GM12865 (cell line): ENCODE results near the gene SPAG4.

ENCODE experiments used
- DNase-seq: peaks from one replicate; pipeline ENCODE4 v3.0.0; 2010; ENCODE audit warnings: low read depth
- H3K4me3 ChIP-seq: 2 replicates; pipeline ENCODE4 v1.5.1; 2011; ENCODE audit warnings: mild to moderate bottlenecking, low read depth, low read length, control low read depth
- CTCF ChIP-seq: IDR thresholded peaks from 2 replicates; pipeline ENCODE4 v1.5.1; 2011; ENCODE audit warnings: low read length, control low read depth, low read depth, inconsistent platforms; ENCODE audit not compliant: insufficient read depth; ENCODE audit errors: missing control alignments

SPAG4 gene

DNA sequence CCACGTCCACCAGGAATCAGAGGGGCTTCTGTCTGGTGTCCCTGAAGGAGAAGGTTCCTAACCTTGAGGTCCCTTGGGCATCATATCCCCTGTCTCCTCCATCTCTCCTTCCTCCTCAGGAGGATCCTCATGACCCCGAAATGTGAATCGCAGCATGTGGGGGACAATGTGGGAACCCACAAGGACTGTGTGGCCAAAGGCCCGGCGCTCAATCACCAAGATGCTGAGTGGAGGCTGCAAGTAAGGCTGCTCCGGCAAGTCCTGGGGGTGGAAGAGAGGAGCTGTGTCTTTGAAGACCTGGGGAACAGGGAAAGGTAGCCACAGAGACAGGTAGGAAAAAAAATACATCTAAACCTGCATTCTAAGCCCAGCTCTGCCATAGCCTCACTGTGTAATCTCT lies 36.4 kb upstream of the SPAG4 start:
- no peak for DNase-seq
- TF ChIP-seq CTCF = no peak
- H3K4me3 ChIP-seq = no peak overlapping the region

- DNase-seq = no peak
- no peak for TF ChIP-seq CTCF
These were observed 33.5 kb upstream of the SPAG4 start for GRCh38 chr20:35582131-35582530.

DNA sequence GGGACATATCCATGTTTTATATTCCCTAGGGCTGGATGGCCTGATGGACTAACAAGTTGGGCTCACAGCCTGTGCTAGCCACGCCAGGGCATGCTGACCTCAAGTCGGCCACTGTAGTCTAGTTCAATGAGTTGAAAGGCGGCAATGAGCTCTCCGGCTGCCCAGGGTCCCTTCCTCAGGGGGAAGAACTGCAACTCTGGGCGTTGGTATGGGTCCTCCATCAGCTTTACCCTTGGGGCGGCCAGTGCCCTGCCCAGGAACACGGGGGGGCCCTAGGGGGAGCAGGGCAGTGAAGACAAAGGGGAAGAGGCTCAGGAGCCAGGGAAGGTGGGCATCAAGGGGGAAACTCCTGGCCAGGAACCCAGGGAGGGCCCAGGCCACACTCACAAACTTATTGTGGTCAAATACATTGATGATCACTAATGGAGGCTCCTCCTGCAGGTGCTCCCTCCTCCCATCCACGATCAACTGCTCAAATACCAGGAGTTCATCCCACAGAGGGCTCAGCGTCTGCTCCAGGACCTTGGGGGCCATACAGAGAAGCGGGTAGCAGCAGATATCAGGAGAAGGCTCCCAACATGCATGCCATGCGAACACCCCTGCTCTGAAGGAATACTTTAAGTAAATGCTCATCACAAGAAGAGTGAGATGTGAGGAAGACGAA lies 32.8 kb upstream of the SPAG4 start:
- TF ChIP-seq CTCF = no peak
- H3K4me3 ChIP-seq = no peak overlapping the region
- DNase-seq = no peak

More at GRCh38 chr20:35582131-35582530, 33.5 kb upstream of the SPAG4 start:
- no peak overlapping the region for H3K4me3 ChIP-seq

GRCh38 chr20:35583636-35584560 lies 31.7 kb upstream of the SPAG4 start:
- no peak for DNase-seq
- TF ChIP-seq CTCF = no peak
- no peak overlapping the region for H3K4me3 ChIP-seq

DNA sequence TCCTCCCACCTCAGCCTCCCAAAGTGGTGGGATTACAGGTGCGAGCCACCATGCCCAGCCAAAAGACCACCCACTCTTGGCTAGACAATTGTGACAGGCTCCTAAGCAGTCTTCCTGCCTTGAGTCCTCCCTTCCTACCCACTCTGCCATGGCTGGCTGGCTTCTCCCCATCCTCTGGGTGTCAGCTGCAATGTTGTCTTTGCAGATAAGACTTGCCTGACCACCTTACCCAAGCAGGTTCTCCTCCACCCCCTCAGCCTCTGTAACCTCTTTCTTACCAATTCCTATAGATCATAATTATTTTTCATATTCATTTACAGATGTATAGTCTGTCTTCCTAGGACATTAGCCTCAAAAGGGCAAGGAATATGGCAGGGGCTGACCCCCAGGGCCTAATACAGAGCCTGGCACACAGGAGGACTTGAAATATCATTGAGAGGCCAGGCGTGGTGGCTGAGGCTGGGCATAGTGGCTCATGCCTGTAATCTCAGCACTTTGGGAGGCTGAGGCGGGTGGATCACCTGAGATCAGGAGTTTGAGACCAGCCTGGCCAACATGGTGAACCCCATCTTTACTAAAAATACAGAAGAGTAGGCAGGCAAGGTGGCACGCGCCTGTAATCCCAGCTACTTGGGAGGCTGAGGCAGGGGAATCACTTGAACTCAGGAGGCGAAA lies 28.7 kb upstream of the SPAG4 start:
- no peak for TF ChIP-seq CTCF
- H3K4me3 ChIP-seq = no peak overlapping the region
- no peak for DNase-seq

GRCh38 chr20:35587436-35587835 lies 28.2 kb upstream of the SPAG4 start:
- no peak for TF ChIP-seq CTCF
- no peak for DNase-seq
- H3K4me3 ChIP-seq = no peak overlapping the region
